ENCODE measurements around the gene CES1.
"Not testable (repeated sequence)": the region's sequence is repeated elsewhere in the genome, so short reads cannot be mapped to it uniquely, and the experiment has no call there.

Gene CES1

DNA sequence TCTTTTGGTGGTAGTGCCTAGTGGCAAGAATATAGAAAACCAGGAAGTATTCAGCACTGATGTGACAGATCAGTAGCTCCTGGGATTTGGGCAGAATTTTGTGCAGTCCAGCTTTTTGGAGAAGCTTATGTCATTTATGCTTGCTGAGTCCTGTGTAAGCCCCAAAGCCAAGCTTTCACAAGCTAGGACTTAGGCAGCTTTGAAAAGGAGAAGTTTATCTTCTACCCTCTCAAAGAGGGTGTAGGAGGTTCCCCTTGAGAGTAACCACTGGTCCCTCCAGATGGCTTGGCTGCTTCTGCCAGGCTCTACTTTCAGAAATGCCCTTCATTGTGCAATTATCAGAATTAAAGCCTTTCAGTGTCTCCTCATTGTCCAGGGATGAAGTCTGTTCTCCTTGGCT lies 78.8 kb downstream of the CES1 start:
- no peak for DNase-seq (ENCODE audit: low spot score)
- TF ChIP-seq CTCF (IDR thresholded peaks at IDR 0.05; ENCODE audit: extremely low read depth, missing control alignments): no peak

GRCh38 chr16:55753145-55753631 lies 79.7 kb downstream of the CES1 start:
- DNase-seq (ENCODE audit: low spot score): not testable (repeated sequence)

Measured in GM20000 (cell line).